Activated effector memory CD4-positive, alpha-beta T cell treated with anti-CD3 and anti-CD28 coated beads, Interleukin-2, amount 50 U/mL, for 16 hours (primary cell): Measurements from ENCODE around the gene LSM3.

Experiments used
- DNase-seq: peaks from one replicate; pipeline ENCODE4 v3.0.0-alpha.2; 2020

The LSM3 gene

GRCh38 chr3:14158370-14158769, 20.2 kb upstream of the LSM3 start:
- DNase-seq, result no peak

DNA sequence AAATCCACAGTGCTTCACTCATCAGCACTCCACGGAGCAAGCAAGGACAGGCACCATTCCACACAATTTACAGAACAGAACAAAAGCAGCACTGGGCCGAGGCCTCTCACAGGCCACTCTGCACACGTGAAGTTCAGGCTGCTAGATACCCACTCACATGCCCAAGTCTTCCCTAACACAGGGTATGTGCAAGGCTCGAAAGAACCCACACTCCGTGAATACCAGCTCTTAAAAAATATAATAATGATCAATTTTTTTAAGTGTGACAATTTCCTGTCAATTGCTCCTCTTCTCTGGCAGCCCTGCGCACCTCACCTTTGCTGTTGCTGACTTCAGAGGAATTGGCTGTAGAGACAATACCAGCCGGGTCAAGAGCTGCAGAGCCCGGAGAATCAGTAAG, 19.2 kb upstream of the LSM3 start:
- DNase-seq, result no peak

DNA sequence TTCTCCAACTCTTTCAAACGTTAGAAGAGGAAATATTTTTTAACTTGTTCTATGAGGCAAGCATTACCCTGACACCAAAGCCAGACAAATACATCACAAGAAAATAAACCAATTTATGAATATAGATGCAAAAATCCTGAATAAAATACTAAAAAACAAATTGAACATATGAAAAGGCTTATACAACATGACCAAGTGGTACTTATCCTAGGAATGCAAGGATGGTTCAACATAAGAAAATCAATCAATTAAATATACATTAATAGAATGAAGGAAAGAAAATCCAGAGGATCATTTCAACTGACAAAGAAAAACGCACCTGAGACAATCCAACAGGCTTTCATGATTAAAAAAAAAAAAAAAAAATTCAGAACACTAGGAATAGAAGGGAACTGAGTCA, 17.3 kb upstream of the LSM3 start:
- no peak for DNase-seq

GRCh38 chr3:14162178-14162577, 16.4 kb upstream of the LSM3 start:
- no peak for DNase-seq

GRCh38 chr3:14166877-14167603, 11.6 kb upstream of the LSM3 start:
- DNase-seq, result no peak

DNA sequence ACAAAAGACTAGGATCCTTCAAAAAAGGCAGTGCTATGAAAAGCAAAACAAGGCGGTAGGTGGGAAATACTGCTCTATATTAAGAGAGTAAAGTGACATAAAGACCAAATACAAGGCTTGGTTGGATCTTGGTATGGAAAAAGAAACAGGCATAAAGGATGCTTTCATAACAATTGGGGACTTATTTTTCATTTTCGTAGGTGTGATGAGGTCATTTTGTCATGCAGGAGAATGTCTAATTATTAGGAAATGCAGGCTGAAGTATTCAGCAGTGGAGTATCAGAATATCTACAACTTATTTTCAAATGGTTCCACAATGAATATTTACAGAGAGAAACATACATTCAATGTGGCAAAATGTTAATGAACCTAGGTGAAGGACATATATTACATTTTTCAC, 9.2 kb upstream of the LSM3 start:
- no peak for DNase-seq

GRCh38 chr3:14169871-14170270, 8.7 kb upstream of the LSM3 start:
- no peak for DNase-seq

- DNase-seq, result no peak
Measured at GRCh38 chr3:14170531-14171159, 8.0 kb upstream of the LSM3 start.

DNA sequence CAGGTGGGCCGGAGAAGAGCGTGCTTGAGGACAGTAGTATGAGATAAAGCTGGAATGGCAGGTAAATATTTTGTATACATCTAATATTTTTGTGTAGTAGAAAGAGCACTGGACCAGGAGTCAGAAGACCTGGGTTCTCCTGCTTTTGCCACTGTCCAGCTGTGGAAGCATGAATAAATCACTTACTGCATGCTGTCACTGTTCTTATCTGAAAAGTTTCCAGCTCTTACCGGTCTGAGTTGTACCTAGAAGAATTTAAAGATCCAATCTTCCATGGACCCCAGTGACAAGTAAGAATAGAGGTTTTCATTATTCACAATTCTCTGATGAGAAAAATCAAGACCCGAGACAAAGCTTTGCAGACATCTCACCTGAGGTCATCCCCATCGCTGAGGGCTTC, 6.1 kb upstream of the LSM3 start:
- DNase-seq, result no peak

- no peak for DNase-seq
Measured at GRCh38 chr3:14174483-14174882, 4.1 kb upstream of the LSM3 start.

DNA sequence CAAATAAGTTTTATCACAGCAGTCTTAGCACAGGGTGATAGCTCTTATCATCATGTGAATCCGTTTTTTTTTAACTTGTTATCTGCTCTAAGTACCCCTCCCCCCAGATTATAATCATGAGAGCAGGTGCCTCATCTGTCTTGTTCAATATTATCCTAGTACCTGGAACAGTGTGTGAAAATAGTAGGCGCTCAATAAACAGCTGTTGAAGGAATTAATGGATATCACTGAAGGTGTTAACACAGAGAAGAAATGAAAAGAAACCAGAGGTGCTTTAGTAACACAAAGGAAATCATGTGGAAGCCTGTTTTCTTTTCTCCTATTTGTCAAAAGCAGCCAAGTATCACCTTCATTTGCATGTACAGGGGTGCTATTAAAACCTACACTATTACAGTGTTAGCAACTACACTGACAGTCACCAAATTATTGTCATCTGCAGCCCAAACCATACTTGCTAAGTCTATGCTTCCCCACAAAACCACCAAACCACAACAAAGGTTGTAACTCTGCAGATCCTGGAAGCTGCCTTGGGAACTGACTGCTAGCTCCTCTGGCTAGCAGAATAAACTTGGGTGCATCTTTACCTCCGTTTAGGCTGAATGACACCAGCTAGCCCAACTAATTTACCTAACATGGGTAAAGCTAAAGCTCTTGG, 3.1 kb upstream of the LSM3 start:
- peak; percentile 73 for DNase-seq

DNA sequence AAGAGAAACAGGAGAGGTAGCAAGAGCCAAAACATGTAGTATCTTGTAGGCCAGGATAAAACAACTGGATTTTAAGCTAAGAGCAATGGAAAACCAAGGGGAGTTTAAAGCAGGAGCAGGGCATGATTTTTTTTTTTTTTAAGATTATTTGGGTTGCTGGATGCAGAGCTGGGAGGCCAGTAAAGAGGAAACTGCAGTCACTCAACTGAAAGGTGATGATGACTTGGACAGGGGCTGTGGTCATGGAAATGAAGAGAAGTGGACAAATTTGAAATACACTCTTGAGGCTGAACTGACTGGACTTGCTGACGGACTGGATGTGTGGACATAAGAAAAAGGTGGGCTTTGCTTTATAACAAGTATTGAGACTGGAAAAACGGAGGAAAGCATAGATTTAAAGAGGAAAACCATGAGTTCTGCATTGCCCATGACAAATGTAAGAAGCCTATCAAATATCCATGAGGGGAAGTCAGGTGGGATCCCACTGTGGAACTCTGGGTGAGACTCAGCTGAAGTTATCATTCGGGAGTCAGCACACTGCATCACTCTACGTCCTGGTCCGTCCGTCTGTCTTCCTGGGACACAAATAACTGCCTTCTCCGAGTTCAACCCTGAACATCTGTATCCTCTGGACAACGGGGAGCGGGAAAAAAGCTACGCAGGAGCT, 904 bp upstream of the LSM3 start:
- no peak for DNase-seq

- DNase-seq, result no peak
Measured at GRCh38 chr3:14179114-14179465, 473 bp downstream of the LSM3 start.

GRCh38 chr3:14179795-14180194, 1.2 kb downstream of the LSM3 start:
- no peak for DNase-seq

GRCh38 chr3:14181253-14181652, 2.6 kb downstream of the LSM3 start:
- no peak for DNase-seq

DNA sequence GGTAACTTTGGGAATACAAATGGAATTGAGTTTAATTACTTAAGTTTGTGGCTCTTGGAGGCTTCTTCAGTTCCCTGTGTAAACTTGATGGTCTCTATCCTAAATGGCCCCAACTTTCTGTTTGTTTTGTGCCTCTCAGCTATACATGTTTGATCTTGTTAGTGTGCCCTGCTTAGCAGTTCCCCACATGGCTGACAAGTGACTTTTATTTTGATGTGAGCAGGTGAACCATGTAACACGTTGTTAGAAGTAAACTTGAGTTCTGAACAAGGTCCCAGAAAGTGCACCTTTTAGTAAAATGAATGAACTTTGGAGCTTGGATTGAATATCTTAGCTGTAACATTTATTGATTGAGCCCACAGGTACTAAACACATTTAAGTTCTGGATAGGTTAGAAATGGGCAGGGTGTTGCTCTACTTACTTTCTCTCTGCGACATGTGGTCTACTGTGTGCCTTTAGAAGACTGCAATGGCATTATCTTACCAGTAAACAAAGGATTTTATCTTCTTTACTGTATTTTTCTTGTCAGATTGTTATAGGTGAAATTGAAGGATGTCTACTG, 4.5 kb downstream of the LSM3 start:
- DNase-seq, result no peak

- DNase-seq, result no peak
Measured at GRCh38 chr3:14186854-14187458, 8.3 kb downstream of the LSM3 start.

GRCh38 chr3:14188041-14188754, 9.6 kb downstream of the LSM3 start:
- DNase-seq, result no peak

DNA sequence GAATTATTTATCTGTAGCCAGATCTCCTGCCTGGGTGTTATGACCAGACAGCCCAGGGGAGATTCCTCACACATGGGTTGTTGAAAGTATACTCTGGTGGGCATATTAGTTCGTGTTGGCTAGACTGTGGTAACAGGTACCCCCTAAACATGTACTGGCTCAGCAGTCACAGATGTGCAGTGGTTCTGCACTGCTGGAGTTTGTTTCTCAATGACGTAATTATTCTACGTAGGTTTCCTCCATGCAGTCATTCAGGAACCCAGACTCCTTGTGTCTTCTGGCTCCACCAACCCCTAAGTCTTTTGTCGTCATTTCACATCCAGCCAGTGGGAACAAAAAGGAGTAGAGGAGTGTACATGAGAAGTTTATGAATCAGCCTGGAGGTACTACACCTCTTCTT, 16.2 kb downstream of the LSM3 start:
- no peak for DNase-seq

DNA sequence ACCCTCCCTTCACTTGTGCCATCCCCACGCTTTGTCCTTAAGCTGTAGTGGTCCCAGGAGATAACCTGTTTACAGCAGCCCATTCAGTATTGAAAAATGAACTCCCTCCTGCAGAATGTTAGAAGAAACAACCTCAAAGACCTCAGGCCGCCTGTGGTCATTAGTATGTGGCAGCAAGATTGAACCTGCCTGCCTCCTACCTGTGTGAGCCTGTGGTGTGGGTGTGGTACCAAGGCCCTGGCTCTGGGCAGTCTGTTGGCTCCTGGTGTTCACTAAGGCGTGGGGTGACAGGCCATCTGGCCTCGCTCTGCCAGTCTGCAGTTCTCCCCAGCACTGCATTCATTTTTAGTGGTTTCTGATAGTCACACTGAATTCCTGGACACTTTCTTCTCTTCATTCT, 21.0 kb downstream of the LSM3 start:
- no peak for DNase-seq

- DNase-seq, result no peak
Measured at GRCh38 chr3:14200276-14200675, 21.7 kb downstream of the LSM3 start.

- DNase-seq, result no peak
Measured at GRCh38 chr3:14200841-14201240, 22.2 kb downstream of the LSM3 start.
